GM19438 (cell line): ENCODE results near the gene LKAAEAR1.

Experiments
- ATAC-seq: cut with Tn5 transposase; IDR thresholded peaks from one replicate; pipeline ENCODE4 v1.9.1; 2021; ENCODE audit warnings: low read depth; ENCODE audit not compliant: unreplicated experiment

LKAAEAR1 gene

GRCh38 chr20:64041040-64041780 lies 43.0 kb downstream of the LKAAEAR1 start:
- no peak for ATAC-seq

DNA sequence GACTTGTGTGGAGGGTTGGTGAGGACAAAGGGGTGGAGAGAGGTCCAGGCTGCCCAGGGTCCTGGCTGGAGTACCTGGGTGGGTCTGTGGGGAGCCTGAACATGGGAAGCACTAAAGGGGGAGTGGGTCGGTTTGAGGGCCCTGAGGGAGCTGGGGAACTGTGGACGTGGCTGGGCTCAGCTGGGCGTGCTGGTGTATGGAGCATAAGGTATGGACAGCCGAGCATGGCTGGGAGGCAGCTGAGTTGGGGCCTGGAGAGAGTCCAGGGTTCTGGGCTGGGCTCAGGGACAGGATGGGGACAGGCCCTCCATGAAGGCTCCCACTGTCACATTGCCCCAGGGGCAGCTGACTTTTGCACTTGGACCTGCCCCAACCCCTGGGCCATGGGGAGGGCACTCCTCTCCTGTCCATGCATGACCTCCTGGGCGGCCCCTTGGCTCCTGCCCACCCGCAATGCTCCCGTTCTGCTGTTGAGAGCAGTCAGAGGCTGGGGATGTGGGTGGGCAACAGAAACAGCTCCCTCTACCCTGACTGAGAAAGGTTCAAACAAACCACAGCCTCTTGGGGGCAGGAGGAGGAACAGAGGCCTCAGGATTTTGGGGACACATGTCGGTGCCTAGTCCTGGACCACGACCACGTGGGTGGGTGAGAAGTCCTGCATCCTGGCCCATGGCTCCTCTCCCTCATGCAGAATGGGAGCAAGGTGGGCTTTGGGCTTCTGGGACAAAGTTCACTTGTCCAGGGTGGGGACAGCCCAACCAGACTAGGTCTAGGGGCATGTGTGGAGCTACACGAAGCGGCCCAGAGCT lies 43.8 kb downstream of the LKAAEAR1 start:
- no peak for ATAC-seq

DNA sequence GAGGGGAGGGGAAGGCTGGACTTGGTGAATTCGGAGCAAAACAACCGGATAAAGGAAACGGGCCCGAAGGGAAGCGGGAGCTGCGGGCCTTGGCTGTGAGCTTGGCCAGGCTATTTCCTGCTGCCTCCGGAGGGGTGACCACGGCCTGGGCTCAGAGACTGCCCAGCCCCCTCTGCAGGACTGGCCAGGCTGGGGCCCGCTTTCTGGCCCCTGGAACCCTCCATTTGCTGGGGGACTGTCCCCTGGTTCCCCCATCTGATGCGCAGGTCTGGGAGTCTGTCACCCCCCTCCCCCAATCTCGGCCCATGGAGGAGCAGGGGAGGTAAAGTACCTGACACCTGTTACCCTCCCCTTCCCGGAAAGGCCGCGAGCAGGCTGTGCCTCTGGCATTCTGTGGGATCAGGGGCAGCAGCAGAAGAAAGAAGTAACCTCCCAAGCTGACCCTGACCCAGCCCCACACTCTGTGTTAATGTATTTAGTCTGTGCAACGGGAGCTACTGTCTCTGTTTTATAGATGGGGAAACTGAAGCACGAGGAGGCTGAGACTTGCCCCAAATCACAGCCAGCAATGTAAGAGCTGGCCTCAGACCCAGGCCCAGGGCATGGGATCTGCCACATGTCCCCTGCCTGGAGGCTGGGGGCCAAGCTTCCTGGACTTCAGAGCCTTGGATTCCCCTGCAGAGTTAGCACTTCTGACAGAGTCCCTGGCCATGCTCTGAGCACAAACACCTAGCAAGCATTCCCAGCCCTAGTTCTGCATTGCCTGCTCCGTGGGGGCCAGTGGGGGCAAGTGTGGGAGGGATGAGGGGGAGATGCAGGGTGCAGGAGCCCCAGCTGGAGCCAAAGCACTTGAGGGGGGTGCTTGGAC lies 44.7 kb downstream of the LKAAEAR1 start:
- ATAC-seq: no peak

- peak; percentile 61 for ATAC-seq
Observed at GRCh38 chr20:64038565-64039292, 45.5 kb downstream of the LKAAEAR1 start.

GRCh38 chr20:64038224-64038564 lies 46.0 kb downstream of the LKAAEAR1 start:
- ATAC-seq: peak; percentile 40

DNA sequence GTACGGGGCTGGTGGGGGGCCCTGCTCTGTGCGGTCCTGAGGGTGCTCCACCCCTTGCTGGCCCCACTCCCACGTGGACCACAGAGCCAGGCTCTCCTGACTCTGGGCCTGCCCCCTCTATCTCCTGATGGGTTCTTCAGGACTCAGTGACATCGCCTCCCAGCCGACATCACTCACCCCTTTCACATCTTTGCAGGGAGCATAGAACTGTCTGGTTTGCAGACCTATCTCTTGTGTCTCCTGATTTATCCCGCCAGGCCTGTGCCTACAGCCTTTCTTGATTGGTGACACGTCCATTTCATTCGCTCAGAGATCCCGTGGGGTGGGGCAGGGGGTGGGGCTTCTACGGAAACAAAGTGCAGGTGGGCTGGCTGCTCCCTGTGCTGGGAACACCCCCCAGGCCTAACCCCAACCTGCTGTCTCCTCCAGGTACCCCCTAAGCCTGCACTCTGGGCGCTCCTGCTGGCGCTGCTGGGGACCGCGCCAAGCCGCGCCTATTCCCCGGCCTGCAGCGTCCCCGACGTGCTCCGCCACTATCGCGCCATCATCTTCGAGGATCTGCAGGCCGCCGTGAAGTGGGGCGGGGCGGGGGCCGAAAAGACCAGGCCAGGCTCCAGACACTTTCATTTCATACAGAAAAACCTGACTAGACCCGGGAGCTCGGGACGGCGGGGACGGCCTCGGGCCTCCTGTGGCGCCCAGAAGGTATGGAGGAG lies 46.5 kb downstream of the LKAAEAR1 start:
- no peak for ATAC-seq

DNA sequence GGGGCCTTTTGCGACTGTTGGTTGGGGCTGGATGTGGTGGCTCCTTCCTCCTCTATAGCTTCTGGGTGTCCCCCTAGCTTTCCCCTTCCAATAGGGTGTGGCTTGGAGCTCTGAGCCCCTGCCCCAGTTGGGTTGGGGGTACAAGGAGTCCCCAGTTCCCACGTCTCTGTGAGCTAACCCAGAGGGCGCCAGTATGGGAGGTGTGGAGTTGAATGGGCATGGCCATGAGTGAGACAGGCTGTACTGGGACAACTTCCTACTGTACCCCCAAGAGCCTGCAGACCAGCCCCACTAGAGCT lies 47.0 kb downstream of the LKAAEAR1 start:
- ATAC-seq: no peak

GRCh38 chr20:64036346-64037198 lies 47.6 kb downstream of the LKAAEAR1 start:
- ATAC-seq: no peak

- no peak for ATAC-seq
Observed at GRCh38 chr20:64035933-64036345, 48.3 kb downstream of the LKAAEAR1 start, which contains the start of gene C20orf204. C20orf204 (plus strand) TSS chr20:64036182; CDS start chr20:64036324, 142 bp downstream.

GRCh38 chr20:64035066-64035932 lies 48.9 kb downstream of the LKAAEAR1 start:
- no peak for ATAC-seq

- no peak for ATAC-seq
Observed at GRCh38 chr20:64033981-64034493, 50.2 kb downstream of the LKAAEAR1 start.
